HFF-Myc (cell line): ENCODE results near the gene MAN2B1.

ENCODE experiments used
- DNase-seq: peaks from one replicate; pipeline ENCODE4 v3.0.0-alpha.2; 2011; ENCODE audit warnings: low read depth; ENCODE audit errors: extremely low read depth
- H3K4me3 ChIP-seq: replicated peaks from 2 replicates; pipeline ENCODE4 v1.5.1; 2011; ENCODE audit warnings: low read depth, mild to moderate bottlenecking, control low read depth, low read length
- CTCF ChIP-seq: IDR thresholded peaks from 2 replicates; pipeline ENCODE4 v1.5.1; 2012; ENCODE audit warnings: mild to moderate bottlenecking, low read depth, low read length, control low read depth; ENCODE audit errors: missing control alignments

MAN2B1 gene

GRCh38 chr19:12607631-12608030 lies 58.9 kb downstream of the MAN2B1 start:
- DNase-seq = no peak
- H3K4me3 ChIP-seq = no peak overlapping the region
- no peak for TF ChIP-seq CTCF

DNA sequence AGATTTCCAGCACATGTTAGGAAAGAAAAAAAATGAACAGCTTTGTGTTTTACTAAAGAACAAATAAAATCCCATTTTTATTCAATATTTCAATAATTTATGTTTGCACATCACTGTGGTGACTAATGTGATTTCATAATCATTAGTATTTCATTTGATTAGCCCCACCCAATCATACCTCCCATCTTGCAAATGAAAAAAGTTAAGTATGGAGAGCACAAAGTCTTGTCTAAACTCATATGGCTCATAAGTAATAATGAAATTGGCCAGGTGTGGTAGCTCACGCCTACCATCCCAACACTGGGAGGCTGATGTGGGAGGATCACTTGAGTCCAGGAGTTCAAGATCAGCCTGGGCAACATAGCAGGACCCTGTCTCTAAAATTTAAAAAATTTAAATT lies 59.7 kb downstream of the MAN2B1 start:
- no peak for DNase-seq
- no peak for TF ChIP-seq CTCF
- no peak overlapping the region for H3K4me3 ChIP-seq

DNA sequence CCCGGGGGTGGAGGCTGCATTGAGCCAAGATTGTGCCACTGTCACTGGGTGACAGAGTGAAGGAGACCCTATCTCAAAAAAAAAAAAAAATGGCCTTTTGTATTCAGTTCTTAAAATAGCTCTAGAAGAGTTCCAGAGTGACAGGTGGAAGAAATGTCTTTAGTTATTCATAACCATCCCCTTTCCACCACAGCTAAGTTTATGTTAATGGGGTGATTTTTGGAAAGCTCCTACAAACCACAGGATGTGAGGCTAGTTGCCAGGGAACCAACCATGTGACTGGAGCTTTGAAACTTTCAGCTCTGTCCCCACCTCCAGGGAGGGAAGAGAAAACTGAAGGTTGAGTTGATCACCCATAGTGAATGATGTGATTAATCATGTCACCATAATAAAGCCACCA lies 62.8 kb downstream of the MAN2B1 start:
- H3K4me3 ChIP-seq = no peak overlapping the region
- no peak for DNase-seq
- no peak for TF ChIP-seq CTCF

GRCh38 chr19:12597594-12597993 lies 68.9 kb downstream of the MAN2B1 start:
- TF ChIP-seq CTCF = no peak
- no peak for DNase-seq
- H3K4me3 ChIP-seq = no peak overlapping the region

DNA sequence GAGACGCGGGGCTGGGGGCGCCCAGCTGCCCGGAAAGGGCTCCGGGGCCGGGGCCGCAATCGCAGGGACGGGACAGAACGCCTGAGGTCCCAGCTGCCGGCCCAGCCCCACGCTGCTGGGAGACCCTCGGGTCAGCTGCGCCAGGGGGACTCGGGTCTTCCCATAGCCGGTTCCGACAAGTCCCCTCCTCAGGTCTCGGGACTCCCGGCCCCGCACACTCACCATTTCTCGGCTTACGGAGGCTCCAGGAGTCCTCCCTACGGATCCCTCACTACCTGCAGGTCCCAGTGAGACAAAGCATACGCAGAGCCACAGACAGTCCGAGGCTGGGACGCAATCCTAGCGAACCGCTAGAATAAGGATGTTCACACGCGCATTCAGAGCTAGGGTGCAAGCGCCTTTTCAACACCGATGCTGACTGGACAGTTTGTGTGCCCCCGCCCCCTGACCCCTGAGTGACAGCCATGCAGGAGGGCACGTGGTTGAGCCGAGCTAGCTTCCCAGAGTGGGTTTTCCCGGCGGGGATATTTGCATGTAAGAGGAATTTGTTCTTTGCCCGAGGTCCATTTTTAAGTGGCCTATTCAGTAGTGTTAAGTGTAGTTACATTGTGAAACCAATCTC lies 69.5 kb downstream of the MAN2B1 start:
- no peak overlapping the region for H3K4me3 ChIP-seq
- DNase-seq = no peak
- no peak for TF ChIP-seq CTCF
